HCEC 1CT (cell line): ENCODE results near the gene KIAA1958.

ENCODE experiments used
- DNase-seq: peaks from one replicate; pipeline ENCODE4 v3.0.0-alpha.2; 2017

KIAA1958 gene, protein sequence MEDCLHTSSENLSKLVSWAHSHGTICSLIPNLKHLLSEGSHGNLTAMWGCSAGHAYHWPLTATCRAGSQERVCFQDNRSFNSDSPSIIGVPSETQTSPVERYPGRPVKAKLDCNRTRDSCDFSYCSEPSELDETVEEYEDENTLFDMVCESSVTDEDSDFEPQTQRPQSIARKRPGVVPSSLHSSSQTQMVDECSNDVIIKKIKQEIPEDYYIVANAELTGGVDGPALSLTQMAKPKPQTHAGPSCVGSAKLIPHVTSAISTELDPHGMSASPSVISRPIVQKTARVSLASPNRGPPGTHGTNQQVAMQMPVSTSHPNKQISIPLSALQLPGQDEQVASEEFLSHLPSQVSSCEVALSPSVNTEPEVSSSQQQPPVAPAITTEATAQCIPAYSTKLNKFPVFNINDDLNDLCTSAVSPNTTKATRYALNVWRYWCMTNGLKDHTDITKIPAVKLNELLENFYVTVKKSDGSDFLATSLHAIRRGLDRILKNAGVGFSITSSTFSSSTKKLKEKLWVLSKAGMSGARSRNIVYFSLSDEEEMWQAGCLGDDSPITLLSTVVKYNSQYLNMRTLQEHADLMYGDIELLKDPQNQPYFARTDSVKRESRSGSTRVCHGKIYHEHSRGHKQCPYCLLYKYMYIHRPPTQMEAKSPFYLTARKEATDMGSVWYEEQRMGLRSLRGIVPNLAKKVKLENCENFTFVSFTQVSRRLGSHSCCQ

DNA sequence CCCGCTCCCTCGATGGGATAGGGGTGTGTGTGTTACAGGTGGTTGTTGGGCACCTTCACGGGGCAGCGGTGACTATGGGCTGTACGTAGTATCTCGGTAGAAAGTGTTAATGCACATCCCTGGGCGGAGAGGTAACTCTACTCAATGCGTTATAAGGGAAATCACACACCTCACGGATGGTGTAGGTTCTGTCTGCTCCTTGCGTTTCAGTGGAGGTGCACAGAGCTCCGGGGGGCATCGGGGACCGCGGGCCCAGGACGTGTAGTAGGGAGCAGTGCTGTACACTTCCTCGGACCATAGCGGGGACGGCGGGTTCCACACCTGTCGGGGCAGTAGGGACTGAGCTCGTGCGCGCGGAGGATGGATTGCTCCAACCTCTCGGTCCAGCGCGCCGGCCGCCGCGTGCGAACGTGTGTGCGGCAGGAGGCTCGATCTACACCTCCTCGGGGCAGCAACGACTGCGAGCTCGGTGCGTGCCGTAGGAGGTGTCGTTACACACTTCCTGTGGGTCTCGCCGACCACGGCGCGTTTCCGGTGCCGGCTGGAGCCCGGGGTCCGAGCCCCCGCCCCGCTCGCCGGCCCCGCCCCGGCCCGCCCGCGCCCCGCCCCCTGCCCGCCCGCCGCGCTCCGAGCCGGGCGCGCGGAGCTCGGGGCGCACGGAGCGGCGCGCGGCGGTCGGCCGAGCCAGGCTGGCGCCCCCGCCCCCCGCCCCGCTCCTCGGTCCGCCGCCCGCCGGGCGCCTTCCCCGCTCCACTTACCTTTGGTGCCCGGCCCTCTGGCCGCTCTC is at the start of gene KIAA1958:
TSS of gene KIAA1958 (plus strand) at position 607 of the 787 bp plus-strand sequence. CDS start 87,254 bp downstream, outside the sequence.
- peak; percentile 66 for DNase-seq

DNA sequence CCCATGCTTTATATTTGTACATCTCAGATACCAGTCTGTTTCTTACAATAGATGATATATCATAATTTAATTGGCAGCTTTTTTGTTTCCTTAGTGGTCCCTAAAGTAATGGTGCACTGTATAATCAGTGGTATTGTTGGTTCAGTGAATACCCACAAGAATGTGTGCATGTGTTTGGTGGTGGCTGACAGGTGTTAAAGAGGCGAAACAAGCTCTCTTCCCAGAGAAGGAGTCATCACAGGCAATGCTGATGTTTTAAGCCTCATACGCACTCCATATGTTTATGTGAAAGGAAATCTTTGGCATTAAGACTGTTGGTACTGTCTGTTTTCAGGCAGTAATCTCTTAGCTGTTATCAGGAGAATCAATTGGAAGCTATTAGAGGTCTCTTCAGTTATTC is 49.2 kb upstream of the KIAA1958 start:
- DNase-seq: no peak

DNA sequence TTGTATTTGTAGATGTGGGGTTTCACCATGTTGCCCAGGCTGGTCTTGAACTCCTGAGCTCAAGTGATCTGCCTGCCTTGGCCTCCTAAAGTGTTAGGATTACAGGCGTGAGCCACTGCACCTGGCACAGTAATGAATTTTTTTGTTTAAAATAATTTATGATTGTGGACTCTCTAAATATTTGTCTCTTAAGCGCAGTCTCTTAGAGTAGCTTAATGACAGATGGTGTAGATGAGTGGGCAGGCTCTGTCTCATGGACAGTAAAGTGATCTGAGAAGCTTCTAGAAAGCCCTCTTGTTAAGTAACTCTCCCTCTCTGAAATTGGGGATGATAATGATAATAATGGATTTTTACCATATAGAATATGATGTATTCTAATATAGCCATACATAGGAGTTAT is 47.5 kb upstream of the KIAA1958 start:
- DNase-seq: no peak

DNA sequence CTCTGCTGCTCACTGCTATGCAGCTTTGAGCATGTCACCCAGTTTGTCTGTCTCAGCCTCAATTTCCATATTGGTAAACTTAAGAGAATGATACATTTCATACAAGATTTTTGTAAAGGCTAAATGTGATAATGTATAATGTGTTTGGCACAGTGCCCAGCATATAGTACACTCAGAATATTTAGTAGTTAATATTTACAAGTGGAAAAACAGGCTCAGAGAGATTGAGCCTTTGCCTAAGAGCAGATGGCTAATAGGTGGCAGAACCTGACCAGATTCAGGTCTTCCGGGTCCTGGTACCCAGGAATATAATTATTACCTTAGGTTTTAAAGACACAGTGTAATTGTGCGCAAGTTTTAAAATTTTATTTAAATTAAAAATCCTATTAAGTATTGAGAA is 46.8 kb upstream of the KIAA1958 start:
- no peak for DNase-seq

DNA sequence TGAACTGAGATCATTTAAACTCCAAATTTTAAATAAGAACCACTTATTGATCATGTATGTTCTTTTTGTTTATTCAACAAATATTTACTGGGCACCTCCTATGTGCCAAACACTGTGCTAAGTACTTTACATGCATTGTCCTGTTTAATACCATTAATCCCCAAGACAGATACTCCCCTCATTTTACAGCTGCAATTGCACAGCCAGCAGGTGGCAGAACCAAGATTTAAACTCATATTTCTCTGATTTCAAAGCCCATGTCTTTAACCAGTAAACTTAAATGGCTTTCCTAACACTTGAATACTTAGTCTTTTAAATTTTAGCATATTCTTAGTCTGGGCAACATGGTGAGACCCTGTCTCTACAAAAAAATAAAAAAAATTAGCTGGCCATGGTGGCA is 43.4 kb upstream of the KIAA1958 start:
- peak; percentile 10 for DNase-seq

DNA sequence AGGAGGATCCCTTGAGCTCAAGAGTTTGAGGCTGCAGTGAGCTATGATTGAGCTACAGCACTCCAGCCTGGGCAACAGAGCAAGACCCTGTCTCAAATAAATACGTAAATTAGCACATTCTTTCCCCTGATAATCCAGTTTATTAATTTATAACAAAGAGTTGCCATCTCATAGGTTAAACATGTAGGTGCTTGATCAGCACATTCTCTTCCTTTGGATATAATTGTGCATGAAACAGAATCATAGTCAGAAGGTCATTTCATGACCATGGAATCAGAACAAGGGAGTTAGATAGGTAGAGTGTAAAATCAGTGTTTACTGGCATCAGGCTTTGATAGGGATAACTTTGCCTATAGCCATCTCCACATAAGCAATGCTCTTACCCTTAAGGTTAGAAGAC is 43.0 kb upstream of the KIAA1958 start:
- no peak for DNase-seq

DNA sequence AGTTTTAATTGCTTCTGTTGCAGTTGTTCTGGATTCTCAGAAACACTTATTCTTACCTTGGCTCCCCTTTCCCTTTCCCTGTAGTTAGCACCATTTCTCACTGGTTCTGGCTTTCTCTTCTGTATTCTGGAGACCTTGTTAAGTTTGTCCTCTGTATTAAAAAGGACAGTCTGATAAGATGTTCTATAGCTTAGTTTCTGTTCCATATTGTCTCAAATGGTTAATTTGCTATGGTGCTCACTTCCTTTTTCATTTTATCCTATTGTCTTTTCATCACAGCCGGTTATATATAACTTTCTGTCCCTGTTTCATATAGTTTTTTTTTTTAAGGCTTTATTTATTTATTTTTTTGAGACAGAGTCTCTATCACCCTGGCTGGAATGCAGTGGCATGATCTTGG is 41.4 kb upstream of the KIAA1958 start:
- DNase-seq: no peak

DNA sequence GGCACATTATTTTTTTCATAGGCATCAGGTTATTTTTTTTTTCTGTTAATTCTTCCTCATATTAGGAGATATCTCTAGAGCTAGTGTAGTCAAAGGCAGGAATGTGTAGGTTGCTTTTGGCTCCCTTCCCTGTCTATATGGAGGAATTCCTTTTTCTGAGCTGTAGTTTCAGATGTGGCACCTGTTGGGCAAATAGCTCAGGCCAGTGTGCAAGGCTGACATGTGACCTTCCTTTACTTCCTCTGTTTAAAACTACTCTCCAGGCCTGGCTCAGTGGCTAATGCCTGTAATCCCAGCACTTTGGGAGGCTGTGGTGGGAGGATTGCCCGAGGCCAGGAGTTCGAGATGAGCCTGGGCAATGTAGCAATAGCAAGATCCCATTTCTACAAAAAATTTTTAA is 40.5 kb upstream of the KIAA1958 start:
- no peak for DNase-seq

DNA sequence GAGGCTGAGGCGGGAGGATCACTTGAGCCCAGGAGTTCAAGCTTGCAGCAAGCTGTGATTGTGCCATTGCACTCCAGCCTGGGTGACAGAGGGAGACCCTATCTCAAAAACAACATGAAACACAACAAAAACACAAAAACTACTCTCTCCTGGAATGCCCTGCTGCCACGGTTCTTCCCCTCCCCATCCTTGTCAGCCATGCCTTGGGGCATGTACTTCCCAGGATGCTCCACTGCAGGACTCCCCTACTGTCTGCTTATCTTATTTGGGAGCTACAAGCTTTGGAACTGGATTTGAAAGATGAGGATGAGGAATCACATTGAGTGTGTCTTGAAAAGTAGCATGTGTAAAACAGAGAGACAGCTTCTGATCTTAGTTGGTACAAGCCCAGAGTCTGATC is 40.1 kb upstream of the KIAA1958 start:
- DNase-seq: no peak

DNA sequence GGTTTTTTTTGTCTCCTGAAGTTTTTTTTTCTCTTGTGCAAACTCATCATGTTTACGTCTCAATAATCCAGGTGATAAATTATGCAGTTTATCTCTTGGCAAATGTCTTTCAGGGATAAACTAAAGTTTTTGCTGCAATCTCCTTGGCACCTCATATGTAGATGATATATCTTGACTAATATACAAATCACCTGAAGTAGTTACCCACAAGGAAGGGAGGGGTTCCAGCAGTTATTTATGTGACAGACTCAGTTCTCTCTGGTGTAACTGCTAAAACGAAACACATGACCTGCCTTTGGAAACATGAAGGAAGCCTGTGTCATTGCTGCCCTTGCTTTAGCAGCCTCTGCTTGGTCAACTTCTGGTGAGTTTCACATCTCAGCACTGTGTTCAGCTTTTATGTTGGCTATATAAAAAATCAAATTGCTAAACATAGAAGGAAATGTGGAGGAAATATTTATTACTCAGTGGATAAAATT is 39.3 kb upstream of the KIAA1958 start:
- DNase-seq: peak; percentile 34

DNA sequence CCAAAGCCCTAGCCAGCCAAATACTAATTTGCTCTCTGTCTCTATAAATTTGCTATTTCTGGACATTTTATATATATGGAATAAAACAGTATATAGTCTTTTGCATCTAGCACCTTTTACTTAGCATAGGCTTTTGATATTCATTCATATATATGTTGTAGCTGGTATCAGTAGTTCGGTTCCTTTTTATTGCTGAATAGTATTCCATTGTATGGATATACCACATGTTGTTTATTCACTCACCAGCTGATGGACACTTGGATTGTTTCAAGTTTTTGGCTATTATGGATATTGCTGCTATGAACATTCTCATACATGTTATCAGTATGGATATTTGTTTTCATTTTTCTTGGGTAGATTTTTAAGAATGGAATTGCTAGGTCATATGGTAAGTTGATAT is 23.8 kb upstream of the KIAA1958 start:
- DNase-seq: no peak

DNA sequence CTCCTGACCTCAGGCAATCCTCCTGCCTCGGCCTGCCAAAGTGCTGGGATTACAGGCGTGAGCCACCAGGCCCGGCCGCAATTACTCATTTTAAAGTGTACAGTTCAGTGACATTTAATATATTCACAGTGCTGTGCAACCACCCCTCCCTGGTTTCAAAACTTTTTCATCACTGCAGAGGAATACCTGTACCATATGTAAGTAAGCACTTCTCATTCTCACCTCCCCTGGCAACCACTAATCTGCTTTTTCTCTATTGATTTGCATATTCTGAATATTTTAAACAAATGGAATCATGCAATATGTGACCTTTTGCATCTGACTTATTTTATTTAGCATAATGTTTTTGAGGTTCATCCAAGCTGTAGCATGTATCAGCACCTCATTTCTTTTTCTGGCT is 21.3 kb upstream of the KIAA1958 start:
- DNase-seq: no peak

DNA sequence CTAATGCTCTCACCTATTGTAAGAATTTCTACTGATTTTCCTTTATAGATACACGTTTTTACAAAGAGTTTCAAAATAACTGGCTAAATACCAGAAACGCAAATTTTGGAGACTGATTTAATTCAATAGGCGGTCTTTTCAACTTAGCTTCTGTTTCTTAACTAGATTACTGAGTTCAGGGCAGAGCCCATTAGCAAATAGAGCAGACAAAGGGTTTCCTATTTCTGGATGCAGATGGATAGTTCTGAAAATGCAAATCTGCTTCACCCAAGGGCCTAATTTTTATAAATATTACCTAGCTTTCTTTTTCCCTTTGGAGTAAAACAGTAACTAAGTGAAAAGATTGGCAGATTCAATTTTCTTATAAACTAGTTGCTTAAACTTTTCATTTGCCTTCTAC is 13.6 kb upstream of the KIAA1958 start:
- DNase-seq: no peak

DNA sequence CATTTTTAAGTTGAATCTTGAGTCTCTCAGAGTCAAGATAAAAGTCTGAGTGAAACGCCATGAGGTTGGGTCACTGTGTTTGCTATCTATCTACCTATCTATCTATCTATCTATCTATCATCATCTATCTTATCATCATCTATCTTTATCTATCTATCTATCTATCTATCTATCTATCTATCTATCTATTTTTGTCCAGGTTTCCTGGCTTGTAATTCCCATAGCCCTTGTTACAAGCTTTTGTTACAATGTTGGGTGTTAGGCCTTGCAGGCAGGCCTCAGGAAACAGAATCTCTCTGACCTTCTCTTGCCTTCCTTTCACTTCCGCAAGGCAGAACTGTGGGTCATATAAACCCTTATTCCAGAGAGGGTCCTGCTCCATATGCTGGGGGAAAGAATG is 12.6 kb upstream of the KIAA1958 start:
- DNase-seq: no peak

DNA sequence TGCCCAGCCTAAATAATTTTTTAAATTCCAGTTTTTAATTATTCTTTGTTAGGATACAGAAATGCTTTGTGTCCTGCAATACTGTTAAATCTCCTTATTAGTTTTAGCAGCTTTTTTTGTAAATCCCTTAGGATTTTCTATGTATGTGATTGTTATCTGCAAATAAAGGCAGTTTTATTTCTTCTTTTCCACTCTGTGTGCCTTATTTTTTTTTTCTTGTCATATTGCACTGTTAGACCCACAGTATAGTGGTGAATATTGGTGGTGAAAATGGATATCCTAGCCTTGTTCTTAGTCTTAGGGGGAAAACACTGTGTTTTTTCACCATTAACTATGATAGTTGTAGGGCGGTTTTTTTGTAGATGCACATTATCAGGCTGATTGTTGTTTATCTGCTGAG is 11.3 kb upstream of the KIAA1958 start:
- DNase-seq: no peak

DNA sequence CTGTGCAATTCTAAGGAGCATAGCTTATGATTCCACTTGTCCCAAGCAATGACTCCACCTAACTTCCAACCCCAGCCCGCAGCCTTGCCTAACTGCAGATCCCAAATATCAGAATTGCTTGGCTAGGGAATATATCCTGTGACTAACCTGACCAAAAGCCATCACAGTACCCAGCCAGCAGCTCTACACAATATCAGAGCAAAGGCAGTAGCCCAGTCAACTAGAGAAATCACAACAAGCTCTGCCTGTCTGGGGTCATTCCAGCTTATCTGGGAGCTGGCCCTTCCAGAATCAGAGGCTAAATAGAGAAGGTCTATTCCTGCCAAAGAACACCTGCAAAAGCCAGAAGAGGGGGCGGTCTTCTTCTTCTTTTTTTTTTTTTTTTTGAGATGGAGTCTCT is 9.3 kb upstream of the KIAA1958 start:
- no peak for DNase-seq

DNA sequence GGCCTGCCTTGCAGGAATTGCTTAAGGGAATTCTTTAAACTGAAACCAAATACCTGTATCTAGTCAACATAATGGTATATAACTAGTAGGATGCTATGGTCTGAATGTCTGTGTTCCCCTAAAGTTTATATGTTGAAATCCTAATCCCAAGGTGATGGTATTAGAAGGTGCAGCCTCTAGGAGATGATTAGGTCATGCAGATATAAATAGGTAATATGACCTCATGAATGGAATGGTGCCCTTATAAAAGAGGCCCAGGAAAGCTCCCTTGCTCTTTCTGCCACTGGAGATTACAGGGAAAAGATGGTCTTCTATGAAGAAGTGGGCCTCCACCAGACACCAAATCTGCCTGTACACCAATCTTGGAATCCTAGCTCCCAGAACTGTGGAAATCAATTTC is 7.4 kb upstream of the KIAA1958 start:
- no peak for DNase-seq

DNA sequence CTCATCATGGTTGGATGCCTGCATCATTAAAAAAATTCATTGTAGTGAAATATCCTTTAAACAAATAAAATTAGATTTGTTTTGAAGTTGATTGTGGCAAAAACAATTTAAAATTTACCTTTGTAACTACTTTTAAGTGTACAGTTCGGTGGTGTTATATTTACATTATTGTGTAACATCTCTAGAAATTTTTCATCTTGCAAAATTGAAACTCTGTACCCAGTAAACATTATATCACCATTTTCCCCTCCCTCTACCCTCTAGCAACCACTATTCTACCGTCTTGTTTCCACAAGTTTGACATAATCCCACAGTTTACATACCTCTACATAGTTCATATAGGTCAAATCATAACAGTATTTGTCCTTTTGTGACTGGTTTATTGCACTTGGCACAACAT is 2.0 kb upstream of the KIAA1958 start:
- DNase-seq: no peak

DNA sequence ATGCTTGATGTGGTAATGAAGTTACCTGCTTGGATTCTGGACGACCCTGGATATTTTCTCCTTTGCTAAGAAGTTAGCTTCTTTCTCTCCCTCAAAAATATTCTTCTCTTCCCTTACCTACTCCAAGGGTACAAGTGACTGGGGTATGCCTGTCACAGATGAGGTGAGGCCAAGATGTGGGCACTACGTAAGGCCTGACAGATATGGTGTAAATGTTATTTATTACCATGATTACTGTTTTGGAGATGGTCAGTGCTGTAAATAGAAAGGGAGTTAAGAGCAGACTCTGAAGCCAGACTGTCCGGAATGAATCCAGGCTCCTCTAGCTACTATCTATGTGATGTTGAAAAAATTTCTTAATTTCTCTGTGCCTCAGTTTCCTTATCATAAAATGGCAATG is 1.1 kb upstream of the KIAA1958 start:
- no peak for DNase-seq

DNA sequence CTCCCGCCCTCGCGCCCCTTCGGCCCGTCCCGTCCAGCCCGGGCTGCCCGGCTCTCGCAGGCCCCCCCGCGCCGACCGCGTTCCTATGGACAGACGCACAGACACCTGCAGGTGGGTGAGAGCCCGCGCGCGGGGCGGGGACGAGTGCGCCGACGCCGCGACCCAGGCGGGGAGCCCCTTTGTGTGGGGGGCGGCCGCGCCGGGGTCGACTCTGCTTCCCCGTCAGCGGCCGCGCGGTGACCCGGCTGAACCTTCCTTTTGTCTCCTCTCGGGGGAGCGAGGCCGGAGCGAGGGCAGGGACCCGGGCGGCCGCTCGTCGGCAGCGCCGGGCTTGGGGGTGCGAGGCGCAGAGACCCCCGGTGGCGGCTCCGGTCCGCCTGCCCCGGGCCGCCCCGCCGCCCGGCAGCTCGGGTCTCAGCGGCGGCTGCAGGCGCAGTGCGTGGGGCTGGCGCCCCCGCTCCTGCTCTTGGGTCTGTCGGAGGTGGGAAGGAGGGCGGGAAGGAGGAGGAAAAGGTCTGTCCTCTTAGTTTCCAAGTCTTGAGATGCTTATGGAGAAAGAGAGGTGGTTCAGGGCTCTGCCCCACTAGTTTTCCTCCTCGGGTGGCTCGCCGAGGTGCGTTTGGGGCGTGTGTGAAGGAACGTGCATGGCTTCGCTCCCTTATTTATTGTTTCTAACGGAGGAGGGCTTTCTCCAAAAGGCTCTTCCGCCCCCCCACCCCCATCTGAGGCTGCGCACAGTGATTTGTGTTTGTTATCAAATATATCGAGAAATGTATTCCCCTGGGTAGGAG is 576 bp downstream of the KIAA1958 start:
- DNase-seq: peak; percentile 32

DNA sequence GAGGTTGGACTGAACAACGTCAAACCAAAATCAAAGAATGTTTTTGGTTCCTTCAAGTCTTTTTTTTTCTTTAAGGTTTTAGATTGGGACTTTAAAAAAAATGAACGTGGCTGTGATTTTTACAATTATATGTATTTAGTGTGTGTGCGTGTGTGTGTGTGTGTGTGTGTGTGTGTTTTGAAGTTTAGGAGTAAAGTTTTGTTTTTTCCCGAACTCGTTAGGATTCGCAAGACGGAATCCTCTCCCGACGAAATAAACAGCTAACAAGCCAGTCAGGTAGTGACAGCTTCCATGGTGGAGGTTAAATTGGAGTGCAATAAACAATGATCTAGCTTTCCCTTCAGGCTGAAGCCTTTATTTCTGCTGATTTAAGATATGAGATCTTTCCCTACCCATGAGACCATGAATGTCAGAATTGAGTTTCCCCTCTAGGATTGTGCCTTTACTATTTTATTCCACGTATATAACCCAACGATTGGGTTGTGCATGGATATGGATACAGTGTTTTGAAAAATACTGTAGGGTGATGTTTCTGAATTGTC is 1.2 kb downstream of the KIAA1958 start:
- DNase-seq: no peak

DNA sequence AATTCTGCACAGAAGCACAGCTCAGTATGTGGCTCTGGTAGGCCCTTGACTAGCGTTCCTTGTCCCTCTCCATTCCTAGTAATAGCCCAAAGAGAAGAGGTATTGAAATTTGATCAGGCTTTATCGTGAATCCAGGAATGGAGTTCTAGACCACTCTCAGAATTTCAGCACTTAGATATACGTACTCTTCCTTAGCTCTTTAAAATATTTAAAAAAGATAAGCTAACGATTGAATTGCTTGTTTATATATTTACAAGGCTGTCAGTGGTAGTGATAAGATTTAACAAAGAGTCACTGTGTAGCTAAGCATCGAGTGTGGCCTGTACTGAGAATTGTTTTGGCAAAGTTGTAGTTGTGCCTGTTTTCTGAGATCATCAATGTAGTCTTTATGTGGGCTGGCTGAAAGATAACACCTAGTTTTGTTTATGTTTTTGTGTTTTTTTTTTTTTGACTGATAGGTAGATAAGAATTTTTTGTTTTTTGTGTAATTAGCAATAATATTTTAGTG is 2.5 kb downstream of the KIAA1958 start:
- DNase-seq: no peak
